HG03159 (cell line): ENCODE results near the gene CNTF.
"Not testable (repeated sequence)": the region's sequence is repeated elsewhere in the genome, so short reads cannot be mapped to it uniquely, and the experiment has no call there.

Experiments used
- ATAC-seq: cut with Tn5 transposase; IDR thresholded peaks from one replicate; pipeline ENCODE4 v1.9.1; 2021; ENCODE audit warnings: mild to moderate bottlenecking, moderate library complexity; ENCODE audit not compliant: unreplicated experiment

CNTF gene, protein sequence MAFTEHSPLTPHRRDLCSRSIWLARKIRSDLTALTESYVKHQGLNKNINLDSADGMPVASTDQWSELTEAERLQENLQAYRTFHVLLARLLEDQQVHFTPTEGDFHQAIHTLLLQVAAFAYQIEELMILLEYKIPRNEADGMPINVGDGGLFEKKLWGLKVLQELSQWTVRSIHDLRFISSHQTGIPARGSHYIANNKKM

DNA sequence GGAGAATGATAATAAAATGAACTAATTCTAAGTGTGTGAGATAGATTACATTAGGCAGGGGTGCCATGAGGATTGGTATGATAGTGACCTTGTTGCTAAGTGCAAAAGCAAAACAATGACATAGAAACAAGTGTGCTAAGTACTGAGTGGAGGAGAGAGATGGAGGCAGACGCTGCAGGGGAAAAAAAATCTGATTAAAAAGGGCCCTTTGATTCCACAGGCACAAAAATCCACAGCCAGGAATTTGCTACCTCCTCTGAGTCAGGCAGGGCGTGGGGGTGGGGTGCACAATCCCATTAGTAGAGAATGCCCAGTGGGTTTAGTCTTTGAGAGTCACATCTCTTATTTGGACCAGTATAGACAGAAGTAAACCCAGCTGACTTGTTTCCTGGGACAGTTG, at the start of gene CNTF:
CNTF (plus strand) TSS at position 322 of the 400 bp plus-strand sequence. CDS start 88 bp downstream, outside the sequence.
- ATAC-seq: no peak

DNA sequence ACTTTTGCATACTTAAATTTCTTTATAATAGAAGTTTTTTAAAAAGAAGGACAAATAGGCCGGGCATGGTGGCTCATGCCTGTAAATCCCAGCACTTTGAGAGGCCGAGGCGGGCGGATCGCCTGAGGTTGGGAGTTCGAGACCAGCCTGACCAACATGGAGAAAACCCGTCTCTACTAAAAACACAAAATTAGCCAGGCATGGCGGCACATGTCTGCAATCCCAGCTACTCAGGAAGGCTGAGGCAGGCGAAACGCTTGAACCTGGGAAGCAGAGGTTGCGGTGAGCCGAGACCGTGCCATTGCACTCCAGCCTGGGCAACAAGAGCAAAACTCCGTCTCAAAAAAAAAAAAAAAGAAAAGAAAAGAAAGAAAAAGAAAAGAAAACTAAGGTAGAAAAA, 49.6 kb upstream of the CNTF start:
- ATAC-seq: not testable (repeated sequence)

DNA sequence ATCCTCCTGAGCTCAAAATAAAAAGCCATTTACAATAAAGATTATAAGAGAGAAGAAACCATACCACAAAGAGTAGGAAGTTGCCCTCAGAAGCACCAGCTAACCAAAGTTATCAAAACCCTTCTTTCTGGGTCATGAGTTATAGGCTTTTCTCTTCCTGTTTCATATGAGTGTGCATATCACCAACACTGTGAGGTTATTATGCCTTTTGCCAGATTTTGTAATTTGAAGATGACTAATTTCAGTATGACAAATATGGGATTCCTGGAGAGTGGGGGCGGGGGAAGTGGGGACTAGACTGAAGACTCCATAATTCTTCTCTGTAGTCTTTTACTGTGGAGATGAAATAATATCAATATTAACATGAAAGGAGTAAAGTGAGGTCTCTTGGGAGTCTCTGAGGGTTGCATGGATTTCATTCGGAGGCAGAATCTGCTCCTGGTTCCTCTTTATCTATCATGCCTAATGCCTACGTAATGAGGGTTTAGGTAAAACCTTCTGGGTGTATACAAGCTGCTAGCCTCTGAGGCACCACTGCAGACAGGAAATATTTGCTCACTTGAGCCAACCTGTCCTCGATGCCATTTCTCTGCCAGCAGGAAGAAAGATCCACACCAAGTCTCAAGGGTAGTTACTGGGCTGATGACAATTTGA, 48.9 kb upstream of the CNTF start:
- ATAC-seq: peak; percentile 28

DNA sequence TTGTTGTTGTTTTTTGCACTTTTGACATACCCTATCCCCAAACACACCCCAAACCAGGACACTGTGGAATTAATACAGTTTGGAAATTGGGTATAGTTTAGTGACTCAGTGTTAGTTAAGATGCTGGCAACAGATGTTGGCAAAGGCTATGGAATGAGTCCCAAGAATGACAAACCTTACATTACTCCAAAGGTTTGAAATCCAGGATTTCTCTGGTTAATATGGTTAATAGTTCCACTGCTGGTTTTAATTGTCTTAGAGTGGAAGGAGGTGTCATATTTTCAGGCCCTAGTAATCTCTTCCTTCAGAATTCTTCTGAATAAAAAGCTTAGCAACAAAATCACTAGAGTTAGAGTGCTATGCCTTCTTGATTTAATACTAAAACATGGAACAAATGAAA, 47.6 kb upstream of the CNTF start:
- no peak for ATAC-seq

DNA sequence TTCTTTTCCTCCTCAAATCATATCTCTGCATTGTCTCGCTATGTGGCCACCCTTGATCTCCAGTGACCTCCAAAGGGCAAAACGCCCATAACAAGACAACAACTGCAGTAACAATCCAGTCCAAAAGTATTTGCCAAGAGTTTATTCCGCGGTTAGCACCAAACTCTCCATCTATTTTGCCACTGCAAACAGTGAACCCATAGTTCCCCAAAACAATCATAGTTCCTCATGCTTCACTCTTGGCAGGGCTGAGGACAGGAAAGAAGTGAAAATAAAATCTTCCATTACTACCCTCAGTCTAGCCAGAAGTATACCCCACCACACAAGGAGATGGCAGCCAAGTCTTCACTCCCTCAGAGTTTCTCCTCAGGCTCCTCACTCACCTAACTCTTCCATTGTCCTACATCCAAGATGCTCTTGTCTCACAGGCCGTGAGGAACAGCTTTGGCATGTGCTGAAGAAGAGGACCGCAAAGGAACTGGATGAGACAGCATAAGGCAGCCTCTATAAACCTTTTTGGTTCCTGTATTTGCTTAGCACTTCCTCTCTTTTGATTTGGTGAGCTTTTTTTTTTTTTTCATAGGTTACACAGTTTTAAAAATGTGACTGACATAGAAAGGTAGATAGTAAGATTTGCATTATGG, 47.0 kb upstream of the CNTF start, which contains the start of gene LPXN:
LPXN (minus strand) TSS at position 480 of the 644 bp plus-strand sequence; CDS start at position 396, 84 bp downstream.
- ATAC-seq: no peak

DNA sequence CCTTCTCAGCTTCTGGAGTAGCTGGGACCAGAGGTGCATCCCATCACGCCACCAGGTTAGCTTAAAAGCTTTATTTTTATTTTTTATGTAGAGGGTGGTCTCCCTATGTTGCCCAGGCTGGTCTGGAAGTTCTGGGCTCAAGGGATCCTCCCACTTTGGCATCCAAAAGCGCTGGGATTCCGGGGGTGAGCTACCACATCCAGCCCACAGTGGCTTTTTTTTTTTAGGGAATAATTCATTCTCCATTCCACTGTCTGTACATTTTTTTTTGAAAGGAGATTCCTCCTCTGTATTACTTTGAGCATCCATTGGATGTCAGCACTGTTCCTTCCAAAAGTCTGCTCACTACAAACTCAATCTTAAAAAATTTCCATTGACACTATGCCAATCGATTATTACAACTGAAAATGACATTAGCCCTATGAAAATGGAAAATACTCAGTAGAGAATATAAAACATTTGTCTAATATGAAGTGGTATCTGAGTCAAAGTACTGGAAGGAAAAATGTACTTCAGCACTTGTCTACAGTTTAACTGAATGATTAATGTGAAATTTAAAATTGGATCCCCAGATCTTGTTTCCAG, 45.5 kb upstream of the CNTF start:
- ATAC-seq: no peak

- ATAC-seq: peak; percentile 48
Observed at GRCh38 chr11:58577555-58578135, 44.8 kb upstream of the CNTF start.

- ATAC-seq: peak; percentile 24
Observed at GRCh38 chr11:58578136-58578634, 44.3 kb upstream of the CNTF start.

DNA sequence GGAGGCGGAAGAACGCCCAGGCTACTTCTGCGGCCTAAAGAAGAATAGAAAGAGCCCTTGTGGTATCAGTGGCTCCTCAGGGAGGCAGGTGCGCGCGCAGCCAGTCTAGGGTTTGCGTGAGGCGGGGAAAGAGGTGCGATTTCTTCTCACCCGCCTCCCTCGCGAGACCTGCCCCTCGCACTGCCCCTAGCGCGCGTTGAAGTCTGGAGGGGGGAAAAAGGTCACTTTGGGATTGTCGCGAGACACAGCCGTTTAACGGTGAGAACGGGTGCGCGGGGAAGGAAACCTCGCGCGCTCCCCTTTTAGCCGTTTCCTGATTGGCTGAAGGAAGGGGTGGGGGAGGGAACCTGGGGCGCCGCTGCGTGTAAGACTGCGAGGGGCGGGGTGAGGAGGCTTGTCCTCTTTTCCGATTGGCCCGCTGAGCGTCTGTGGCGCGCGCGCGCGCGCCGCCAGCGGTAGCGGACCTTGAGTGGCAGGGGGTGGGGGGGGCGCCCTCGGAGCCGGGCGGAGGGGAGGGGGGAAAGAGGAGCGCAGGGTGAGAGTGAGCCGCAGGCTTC, 43.8 kb upstream of the CNTF start, which contains the start of gene ZFP91:
ZFP91 (plus strand) TSS at position 429 of the 557 bp plus-strand sequence. CDS start 219 bp downstream, outside the sequence.
- ATAC-seq: peak; percentile 35

GRCh38 chr11:58579192-58580129, 43.0 kb upstream of the CNTF start:
- peak; percentile 46 for ATAC-seq

GRCh38 chr11:58580311-58580710, 42.2 kb upstream of the CNTF start:
- no peak for ATAC-seq

DNA sequence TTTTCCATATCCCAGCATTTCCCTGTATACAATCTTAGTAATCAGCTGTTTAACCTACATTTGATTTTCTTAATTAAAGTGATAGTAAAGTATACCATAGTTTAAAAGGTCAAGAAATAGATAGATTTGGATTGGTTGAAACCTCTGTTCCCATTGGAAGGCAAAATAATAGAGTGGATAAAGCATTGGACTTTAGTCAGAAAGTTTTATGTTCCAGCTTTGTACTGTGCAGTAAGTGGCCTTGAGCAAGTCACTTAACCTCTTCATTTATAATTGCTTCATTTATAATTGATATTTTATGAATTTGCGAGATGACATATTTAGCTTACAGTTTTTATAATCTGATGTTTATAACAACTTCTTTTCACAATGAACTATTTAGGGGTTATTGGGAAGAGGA, 40.0 kb upstream of the CNTF start:
- no peak for ATAC-seq

DNA sequence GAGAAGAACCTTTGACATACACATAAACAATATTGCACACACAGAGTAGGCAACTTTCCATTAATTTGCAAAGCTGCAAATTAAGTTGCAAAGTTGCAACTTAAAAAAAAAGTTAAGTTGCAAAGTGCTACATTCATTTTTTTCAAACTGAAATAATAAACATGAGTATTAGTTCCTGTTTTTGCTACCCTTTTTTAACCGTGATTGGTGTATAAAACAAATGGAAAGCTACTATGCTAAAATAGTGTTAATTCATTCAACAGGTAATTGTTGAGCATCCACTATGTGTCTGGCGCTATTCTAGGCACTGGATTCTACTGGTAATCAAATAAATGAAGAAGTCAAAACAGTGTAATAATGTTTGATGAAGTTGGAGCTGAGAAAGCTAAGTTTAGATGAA, 35.5 kb upstream of the CNTF start:
- no peak for ATAC-seq

GRCh38 chr11:58591659-58592058, 30.8 kb upstream of the CNTF start:
- ATAC-seq: no peak

DNA sequence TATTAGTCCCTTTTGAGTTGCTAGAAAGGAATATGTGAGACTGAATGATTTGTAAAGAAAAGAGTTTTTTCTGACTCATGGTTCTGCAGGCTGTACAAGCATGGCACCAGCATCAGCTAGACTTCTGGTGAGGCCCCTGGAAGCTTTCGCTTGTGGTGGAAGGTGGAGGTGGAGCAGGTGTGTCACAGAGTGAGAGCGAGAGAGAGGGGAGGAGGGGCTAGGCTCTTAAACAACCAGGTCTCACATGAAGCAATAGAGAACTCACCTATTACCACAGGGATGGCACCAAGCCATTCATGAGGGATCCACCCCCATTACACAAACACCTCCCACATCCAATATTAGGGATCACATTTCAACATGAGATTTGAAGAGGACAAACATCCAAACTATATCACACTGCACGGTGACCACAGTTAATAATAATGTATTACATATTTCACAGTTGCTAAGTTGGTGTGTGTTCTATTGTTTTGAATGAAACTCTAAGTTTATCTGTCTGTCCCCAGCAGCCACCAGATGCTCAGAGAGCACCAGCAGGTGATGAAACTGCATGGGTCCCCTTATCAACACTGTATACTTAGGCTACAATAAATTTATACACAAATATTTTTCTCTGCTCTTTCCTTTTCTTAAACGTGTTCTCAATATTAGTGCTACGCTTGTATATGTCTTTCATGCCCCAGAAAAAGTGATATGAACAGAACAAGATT, 29.5 kb upstream of the CNTF start:
- no peak for ATAC-seq

GRCh38 chr11:58594826-58595225, 27.6 kb upstream of the CNTF start:
- no peak for ATAC-seq

DNA sequence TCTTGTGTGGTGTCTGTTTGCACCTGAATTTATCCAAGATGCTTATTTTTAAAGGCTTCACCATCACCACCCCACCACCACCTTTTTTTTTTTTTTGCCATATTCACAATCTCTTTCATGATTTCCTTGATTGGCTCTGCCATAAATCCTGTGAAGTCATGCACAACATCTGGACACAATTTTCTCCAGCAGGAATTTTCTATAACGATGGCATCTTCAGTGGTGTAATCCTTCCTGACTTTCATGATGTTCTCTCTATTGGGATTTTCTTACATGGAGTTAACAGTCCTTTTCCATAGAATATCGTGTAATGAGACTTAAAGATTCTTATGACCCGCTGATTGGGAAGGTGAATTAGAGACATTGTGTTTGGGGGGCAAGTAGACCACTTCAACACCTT, 25.8 kb upstream of the CNTF start:
- no peak for ATAC-seq

DNA sequence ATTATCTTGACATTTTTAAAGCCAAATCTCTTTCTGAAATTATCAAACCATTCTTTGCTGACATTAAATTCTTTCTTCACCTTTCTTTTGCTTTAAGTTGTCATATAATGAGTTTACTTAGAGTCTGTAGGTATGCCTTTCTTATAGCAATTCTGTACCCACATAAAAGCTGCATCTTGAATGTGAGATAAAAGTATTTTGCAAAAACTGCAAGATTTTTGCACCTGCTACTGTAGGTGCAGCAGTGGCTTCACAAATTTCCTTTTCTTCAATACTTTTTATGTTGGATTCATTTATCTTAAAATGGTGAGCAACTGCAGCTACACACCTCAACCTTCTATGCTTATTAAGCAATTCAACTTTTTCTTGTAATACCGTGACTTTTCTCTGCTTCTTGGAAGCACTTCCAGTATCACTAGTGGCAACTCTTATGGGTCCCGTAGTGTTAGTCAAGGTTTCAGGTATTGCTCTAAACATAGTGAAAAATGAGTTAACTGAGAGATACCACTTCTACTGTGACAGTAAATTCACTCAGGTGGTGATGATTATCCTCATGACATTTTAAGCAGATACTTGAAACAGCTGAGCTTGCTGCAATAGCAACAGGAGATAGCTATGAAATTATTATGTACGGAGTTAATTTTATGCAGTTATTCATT, 24.9 kb upstream of the CNTF start:
- ATAC-seq: no peak
